GM19351 (cell line): ENCODE data around the gene SQSTM1.
"Not testable (repeated sequence)": the region's sequence is repeated elsewhere in the genome, so short reads cannot be mapped to it uniquely, and the experiment has no call there.

Source experiments
- ATAC-seq: cut with Tn5 transposase; IDR thresholded peaks from one replicate; pipeline ENCODE4 v1.9.1; 2021; ENCODE audit warnings: mild to moderate bottlenecking, moderate library complexity; ENCODE audit not compliant: unreplicated experiment

SQSTM1 gene

DNA sequence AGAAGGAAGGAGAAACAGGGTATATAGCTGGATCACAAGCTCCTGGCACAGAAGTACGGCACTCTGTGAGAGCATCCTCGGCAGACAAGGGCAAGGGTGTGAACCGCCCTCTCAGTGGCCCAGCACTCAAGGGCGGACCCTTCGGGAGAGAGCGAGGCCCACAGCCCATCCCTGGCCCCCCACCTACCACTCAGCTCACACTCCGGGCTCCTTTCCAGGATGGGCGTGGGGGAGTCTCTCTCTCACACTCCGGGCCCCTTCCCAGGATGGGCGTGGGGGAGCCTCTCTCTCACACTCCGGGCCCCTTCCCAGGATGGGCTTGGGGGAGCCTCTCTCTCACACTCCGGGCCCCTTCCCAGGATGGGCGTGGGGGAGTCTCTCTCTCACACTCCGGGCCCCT is 50.8 kb downstream of the SQSTM1 start:
- ATAC-seq, result not testable (repeated sequence)

DNA sequence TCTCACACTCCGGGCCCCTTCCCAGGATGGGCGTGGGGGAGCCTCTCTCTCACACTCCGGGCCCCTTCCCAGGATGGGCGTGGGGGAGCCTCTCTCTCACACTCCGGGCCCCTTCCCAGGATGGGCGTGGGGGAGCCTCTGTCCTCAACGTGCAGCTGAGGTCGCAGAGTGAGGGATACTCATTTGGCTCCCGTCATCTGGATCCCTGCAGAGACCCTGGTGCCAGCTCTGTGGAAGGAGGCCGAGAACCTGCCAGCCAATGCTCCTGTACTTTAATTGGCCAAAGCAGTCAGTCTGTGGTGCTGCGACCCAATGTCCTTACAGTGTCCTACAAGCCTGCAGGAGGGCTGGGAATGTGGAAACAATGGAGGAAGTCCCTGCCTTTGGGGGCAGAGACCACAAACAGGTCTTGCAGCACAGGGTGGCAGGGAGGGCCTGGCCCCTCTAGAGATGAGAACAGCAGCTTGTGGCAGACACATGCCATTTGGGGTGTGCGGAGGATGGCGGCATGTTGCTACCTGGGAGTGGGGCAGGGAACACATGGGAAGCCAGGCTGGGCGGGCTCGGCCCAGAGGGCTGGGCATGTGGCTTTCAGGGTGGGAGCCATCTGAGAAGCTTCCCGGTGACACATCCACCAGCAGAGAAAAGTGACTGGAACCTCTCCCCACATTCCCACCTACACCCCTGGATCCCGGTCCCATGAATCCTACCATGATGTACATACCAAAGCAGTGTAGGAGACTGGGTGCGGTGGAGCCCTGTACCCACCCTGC is 51.5 kb downstream of the SQSTM1 start:
- ATAC-seq, result no peak

DNA sequence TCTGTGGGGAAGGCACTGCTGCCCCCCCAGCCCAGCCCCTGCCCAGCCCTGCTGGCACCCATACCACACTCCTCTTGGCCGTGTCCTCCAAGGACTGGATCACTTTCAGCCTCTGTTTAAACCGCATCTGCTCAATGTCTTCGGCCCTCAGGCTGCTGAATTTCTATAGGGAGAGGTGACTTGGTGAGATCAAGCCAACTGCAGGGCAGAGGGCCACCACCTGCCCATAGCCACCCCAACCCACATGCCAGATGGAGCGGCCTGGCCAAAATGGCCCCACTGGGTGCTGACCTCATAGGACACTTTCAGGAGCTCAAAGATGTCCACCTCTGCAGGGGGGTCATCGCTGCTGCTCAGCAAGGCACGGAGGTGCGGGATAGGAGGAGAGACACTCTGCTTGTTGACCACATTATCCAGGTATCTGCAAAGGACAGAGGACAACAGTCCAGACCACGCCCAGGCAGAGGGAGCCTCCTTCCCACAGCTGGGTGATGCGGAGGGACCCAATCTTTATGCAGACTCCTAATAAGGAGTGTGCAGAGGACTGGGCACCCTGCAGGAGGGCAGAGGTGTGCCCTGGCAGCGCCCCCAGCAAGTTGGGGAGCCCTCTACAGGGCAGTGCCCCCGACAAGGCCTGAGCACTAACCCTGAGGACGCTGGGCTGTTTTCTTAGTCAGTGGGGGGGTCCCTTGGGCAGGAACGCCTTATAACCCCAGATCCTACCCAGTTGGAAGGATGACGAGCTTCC is 52.3 kb downstream of the SQSTM1 start:
- ATAC-seq, result no peak

DNA sequence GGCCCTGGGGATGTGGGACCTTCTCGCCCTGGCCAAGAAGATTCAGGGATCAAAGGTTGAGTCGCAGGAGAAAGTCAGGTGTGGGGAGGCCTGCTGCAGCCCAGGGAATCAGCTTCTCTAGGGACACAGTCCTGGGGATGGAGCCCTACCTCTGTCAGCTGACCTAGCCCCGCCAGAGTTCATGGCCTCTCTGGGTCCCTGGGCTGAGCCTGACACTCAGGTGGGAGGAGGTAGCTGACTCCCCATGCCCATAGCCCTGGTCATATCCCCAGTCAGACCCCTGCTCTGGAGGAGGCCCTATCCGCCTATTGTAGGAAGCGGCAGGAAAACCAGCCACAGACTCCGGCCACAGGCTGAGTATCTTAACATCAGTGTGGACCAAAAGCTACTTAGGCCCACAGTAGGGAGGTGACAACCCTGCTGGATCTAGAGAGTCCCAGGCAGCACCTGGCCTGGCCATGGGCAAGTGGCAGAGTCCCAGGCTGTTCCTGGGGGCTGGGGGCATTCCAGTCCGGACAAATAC is 52.9 kb downstream of the SQSTM1 start:
- no peak for ATAC-seq

DNA sequence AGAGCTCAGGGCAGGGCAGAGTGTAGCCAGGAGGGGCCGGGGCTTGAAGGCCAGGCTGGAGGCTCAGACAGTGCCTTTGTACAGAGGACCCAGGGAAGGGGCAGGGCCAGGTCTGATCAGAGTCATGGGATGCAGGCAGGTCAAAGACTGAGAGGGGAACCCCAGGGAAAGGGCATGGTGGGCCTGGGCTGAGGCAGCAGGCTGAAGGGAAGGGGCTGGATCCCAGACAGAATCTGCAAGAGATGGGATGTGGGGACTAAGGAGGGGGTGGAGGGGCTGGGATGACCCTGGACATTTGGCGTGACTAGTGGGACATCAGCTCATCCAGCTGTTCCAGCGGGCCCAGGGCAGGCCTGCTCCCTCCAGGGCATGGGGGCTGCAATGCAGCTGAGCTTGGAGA is 53.4 kb downstream of the SQSTM1 start:
- ATAC-seq, result no peak

DNA sequence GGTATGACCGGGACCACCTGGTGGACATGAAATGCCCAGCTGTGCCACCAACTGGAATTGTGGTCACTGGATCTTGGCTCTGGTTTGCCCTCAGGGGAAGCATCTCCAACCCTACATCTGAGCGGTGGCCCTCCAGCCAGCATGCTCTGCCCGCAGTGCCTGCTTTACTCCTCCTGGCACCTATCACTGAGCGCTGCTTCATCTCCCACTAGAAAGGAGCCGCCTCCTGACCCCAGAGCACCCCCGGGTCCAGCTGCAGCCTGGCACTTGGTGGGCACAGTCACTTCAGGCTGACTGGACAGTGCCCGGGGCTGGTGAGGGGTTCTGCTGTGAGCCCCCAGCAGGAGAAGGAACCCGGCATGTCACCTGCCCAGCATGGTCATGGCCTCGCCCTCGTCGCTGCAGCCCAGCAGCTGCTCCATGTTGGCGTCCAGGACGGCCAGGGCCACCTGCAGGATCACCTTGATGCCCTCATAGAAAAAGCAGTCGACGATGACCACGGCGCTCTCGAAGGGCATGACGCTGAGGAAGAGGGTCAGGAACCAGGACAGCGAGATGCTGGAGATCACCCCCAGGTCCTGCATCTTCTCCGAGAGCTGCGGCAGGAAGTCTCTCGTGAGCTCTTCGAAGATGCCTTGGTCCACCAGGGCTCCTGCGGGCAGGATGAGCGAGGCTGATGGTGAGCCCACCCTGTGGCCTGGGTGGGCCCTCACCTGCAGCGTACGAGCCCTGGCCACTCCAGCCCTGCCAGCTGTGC is 54.0 kb downstream of the SQSTM1 start:
- ATAC-seq, result no peak

DNA sequence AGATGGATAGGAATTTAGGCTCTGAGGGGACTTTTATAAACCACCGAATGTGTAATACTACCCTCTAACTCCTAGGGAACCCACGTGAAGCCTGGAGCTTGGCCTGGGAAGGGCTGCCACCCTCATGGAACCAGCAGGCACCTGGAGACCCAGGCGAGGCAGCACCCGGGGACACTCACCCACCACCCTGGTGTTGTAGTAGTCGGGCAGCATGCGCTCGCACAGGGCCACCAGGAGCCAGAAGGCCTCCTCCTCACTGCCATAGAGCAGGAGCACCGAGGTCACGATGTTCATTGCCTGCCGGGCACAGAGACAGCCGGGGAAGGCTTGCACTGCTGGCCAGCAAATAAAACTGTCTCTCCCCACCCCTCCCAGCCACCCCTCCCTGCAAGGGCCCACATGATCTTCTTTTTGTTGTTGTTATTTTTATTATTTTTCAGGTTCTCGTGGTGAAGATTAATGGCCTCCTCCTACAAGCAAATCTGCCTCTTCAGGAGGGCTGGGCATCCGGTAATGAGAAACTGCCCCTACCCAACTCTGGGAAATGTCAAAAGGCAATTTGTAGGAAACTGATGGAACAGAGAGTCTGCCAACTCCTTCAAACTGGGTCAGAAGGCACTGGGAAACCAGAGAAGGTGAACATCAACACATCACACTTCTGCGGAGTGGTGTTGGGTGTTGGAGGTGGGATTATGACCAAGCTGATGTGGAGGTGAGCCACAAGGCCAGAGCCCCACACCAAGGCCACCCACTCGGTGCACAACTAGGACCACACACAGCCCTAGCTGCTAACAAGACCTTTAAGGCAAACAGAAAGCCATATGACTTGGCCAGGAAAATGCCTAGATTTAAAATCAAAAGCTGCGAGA is 55.3 kb downstream of the SQSTM1 start:
- ATAC-seq, result no peak

DNA sequence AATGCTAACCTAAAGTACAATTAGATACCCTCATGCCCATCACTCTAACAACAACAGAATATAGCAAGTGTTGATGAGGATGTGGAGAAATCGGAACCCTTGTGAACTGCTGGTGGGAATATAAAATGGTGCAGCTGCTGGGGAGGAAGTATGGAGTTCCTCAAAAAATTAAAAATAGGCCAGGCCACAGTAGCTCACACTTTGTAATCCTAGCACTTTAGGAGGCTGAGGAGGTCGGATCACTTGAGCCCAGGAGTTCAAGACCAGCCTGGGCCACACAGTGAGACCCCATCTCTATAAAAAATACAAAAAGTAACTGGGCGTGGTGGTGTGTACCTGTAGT is 55.9 kb downstream of the SQSTM1 start:
- ATAC-seq, result no peak

DNA sequence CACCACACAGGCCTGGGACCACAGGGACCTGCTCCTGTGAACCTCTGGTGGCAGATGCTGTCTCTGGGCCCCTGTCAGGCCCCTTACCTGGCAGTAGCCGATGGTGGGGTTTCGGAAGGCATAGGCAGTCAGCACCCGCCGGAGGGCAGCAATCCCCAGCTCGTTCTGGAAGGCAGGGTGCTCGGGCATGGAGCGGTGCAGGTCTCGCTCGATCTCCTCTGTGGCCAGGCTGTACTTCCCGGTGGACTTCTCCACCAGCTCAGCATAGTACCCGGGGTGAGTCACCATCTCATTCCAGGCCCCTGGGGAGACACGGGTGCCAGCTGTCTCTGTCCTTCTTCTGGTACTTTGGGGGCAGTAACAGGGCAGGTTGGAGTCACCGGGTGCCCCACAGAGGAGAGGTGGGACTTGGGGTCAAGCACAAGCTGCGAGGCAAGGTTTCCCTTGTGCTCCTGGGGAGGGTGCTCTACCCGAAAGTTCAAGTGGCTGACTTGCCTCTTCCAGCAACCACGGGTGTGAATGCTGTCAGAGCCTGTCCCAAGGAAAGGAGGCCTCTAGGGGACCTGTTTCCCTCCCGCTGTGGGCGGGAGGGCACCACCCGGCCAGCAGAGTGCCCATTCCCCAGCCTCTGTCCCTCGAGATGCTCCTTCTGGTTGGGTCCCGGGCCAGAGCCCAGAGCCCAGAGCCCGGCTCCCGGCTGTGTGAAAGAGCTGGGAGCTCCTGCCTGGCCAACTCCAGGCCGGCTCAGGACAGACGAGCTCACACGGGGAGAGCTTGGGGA is 57.7 kb downstream of the SQSTM1 start:
- no peak for ATAC-seq

DNA sequence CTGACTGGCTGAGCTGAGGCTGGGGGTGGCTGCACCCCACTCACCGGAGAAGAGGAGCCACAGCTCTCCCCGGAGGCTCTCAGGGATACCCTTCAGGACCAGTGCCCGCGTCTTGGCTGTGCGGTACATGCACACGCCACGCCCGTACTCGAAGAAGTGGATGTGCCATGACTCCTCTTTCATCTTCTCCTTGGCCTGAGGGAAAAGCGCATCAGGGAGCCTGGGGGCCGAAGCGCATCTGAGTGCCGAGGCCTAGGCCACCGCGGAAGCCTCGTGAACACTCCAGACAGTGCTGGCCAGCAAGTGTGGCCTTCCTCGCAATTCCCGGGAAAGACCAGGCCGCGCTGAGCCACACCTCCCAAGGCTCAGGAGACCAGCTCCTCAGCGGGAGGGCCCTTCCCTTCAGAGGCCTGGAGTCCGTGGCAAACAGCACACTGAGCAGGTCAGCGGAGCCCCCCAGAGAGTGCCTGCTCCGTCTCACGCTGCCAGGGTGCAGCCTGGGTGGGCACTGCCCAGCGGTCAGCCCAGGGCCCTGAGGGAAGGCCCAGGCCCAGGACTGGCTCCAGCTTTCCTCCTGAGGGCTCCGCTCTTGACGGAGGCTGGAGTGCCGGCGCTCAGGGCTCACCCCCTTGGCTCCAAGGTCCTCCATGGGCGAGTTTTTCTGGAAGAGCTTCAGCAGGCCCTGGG is 58.4 kb downstream of the SQSTM1 start:
- no peak for ATAC-seq

DNA sequence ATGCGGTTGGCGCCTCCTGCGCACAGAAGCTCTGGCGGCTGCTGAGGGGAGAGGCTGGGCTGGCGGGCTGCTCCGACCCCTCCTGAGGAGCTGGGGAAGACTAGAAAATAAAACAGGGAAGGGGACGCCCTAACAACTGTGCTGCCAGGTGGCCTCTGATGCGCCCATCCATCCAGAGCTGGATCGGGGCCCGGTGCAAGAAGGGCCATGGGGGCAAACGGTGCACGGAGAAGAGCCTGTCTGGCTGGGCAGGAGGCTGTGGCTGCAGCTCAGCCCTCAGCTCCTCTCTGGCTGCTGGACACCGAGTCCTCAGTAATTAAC is 58.9 kb downstream of the SQSTM1 start:
- ATAC-seq, result no peak

DNA sequence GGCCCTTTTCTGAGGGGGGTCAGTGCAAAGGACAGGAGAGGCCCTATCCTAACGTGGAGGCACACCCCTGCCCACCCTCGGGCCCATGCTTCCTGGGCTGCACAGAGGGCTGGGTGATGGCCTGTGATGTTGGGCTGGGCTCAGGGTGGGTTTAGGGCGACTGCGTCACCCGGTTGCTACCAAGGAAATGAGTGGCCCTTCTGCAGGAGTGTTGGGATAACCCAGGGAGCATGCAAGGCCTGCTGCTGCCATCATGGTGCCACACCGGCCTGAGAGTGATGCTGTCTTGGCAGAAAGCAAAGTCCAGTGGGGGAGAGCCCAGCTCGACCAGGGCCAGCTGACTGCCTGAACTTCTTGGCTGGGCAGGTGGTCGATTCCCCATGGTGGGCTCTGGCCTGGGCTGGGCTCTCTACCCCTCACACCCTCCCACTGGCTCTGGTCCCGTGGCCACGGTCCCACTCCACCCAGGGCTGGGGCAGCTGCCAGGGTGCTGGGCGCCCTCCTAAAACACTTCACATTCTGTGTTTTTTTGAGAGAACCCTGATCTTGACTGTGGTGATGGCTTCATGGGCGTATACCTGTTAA is 59.5 kb downstream of the SQSTM1 start:
- no peak for ATAC-seq

DNA sequence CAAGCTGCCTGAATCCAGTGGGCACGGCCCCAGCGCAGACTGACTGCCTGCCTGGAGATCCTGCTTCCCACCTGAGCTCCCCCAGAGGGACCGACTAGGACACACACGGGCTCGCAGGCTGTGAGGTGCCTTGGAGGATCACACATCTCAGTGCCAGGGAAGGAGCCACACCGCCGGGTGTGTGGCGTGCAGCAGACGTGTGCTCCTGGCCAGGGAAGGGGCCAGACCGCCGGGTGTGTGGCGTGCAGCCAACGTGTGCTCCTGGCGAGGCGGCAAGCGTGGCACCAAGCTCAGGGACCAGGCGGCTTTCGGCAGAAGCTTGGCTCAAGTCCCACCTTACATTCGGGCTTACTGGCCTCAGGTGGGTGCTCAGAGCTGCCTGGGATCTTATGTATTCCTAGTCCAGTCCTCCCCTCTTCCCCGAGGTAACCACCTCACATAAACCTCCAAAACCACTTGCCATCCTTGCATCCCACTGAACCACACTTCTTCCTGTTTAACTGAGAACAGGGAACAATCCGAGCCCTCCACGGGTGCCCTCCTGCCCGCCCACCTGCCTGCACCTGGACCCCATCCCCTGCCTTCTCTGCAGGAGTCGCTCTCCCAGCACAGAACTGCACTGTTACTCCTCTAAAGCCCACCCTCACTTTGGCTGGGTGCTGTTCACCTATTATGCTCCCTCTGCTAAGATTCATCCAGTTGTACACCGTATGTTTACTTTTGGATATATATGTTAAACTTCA is 60.3 kb downstream of the SQSTM1 start:
- no peak for ATAC-seq

DNA sequence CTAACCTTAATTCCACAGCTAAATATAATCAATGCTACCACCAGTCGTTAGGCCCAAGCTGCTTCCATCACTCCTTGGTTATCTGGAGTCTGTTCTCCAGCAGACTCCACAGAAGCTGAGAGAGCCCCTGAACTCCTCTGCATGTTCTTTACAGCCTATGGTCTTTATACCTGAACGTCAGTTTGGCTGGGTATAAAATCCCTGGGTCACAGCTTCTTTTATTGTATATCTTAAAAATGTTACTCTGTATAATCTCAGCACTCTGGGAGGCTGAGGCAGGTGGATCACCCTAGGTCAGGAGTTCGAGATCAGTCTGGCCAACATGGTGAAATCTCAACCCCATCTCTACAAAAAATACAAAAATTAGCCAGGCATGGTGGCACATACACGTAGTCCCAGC is 61.6 kb downstream of the SQSTM1 start:
- no peak for ATAC-seq

DNA sequence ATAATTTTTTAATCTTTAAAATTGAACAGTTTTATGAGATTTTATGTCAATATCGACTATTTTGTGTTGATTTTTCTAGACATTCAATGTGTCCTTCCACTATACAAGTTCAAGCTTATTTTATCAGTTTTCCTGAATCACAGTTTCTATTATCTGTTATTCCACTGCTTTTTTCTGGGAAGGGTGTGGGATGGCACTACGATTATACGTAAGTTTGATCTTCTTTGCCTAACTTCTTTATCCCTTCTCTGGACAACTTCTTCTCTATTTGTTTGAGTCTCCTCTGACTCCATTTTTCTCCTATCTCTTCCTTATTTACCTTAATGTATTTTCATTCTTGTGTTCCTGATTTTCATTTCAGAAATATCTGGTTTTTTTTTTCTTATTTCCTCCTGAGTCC is 62.5 kb downstream of the SQSTM1 start:
- ATAC-seq, result no peak

DNA sequence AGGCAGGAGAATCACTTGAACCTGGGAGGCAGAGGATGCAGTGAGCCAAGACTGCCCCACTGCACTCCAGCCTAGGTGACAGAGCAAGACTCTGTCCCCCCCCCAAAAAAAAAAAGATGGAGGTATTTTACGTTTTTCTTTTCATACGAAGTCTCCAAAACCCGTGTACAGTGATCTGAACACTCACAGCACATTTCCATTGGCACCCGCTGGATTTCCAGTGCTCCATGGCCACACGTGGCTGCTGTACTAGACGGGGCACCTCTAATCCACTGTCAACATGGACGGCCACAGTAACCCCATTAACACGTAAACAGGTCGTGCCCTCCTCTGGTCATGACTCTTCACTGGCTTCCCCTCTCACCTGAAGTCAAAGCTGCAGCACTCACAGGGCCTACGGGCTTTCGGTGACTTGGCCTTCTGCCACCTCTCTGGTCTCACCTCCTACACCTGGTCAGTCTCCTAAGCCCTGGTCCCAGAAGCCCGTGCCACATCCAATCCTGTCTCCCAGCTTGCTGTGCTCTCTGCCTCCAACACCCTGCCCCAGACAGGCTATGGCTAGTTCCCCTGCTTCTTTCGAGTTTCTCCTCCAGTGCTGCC is 64.9 kb downstream of the SQSTM1 start:
- ATAC-seq, result no peak

DNA sequence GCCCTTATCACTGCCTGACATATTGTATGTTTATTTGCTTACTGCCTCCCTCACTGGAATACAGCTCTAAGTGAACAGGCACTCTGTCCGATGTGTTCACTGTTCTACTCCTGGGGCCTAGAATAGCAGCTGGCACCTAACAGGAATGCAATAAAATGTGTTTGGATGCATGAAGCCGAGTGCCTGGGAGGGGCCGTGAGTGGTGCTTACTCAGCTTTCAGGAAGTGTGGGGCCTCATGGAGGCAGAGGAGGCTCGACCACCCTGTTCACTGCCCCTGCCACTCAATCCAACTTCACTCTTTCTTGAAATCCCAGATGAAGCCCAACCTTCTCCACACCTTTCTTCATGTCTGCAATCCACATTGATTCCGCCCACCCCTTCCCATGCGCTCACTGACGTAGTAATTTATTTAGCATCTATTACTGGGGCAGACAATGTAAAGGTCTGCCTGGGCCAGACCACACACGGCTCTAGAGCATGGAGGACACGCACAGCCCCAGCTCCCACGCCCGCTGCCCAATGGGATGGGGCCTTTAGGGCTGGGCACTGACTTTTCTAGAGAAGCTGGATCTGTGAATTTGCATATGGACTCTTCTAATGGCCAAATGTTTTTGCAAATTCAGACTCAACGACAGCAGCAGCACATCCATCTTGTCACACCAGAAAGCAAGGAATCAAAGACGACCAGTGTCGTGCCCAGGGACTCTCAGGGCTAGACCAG is 65.6 kb downstream of the SQSTM1 start:
- ATAC-seq, result no peak
